ENCODE data around the gene TMEM131.
"Not testable (repeated sequence)": the region's sequence is repeated elsewhere in the genome, so short reads cannot be mapped to it uniquely, and the experiment has no call there.

TMEM131 gene

DNA sequence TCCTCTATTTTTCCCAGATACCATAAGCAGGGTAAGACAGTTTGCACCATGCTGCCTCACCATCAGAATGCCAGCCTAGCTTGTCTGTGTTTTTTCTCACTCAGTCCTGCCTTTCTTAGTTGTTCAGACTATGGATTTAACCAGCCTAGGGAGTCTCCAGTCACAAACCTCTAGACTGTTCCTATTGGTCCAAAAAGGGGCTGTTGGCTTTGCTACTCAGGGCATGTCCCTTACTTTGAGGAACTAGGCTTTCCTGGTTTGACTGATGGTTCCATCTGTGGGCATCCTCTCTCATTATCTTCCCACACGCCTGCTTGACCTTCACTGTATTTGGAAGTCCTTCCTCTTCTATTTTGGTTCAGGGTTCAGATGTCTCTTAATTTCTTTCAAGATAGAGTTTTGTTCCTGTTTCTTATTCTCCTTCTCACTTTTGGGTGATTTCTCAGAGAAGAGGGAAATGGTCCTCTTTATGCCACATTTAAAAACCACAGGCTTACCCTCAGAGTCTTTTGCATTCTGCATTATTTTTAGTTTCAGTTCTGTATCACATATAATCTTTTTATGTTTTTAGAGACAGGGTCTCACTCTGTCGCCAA lies 31.3 kb upstream of the TMEM131 start:
- no peak overlapping the region for H3K27ac ChIP-seq

DNA sequence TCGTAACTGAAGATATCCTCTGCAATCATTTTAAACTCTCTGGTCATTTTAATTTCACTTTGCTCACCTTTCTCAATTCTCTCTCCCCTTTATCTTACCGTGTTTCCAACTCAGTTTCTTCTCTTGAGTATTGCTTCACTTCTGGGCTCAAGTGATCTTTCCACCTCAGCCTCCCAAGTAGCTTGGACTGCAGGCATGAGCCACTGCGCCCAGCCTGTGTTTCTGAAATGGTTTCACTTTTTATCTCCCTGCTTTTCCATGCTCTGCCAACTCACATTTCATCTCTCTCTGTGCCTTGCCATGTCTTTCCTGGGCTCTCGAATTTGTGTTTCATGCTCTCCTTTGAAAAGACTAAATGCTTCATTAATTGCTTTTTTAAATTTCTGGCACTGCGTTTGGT lies 30.5 kb upstream of the TMEM131 start:
- H3K27ac ChIP-seq = no peak overlapping the region
- TF ChIP-seq ZFX (IDR thresholded peaks at IDR 0.05) = no peak
- TF ChIP-seq, protein P1, sequence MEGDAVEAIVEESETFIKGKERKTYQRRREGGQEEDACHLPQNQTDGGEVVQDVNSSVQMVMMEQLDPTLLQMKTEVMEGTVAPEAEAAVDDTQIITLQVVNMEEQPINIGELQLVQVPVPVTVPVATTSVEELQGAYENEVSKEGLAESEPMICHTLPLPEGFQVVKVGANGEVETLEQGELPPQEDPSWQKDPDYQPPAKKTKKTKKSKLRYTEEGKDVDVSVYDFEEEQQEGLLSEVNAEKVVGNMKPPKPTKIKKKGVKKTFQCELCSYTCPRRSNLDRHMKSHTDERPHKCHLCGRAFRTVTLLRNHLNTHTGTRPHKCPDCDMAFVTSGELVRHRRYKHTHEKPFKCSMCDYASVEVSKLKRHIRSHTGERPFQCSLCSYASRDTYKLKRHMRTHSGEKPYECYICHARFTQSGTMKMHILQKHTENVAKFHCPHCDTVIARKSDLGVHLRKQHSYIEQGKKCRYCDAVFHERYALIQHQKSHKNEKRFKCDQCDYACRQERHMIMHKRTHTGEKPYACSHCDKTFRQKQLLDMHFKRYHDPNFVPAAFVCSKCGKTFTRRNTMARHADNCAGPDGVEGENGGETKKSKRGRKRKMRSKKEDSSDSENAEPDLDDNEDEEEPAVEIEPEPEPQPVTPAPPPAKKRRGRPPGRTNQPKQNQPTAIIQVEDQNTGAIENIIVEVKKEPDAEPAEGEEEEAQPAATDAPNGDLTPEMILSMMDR (conservative IDR thresholded peaks at IDR 0.05) = no peak

More for the DNA sequence above, 31.3 kb upstream of the TMEM131 start:
- TF ChIP-seq, protein P1 (conservative IDR thresholded peaks at IDR 0.05) = no peak
- TF ChIP-seq ZFX (IDR thresholded peaks at IDR 0.05) = no peak

GRCh38 chr2:98025481-98026037 lies 29.8 kb upstream of the TMEM131 start:
- H3K27ac ChIP-seq = no peak overlapping the region

DNA sequence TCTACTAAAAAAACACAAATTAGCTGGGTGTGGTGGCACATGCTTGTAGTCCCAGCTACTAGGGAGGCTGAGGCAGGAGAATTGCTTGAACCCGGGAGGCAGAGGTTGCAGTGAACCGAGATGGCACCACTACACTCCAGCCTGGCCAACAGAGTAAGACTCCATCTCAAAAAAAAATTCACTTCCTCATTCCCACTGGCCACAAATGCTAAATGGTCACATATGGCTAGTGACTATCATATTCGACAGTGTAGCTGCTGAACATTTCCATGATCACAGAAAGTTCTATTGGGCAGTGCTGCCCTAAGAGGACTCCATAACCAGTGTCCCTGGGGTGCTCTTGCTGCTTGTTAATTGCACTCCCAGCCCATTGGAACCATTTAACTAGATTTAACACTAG lies 26.3 kb upstream of the TMEM131 start:
- H3K27ac ChIP-seq = not testable (repeated sequence)

More at GRCh38 chr2:98025481-98026037, 29.8 kb upstream of the TMEM131 start:
- TF ChIP-seq, protein P1 (conservative IDR thresholded peaks at IDR 0.05) = no peak
- TF ChIP-seq ZFX (IDR thresholded peaks at IDR 0.05) = no peak

DNA sequence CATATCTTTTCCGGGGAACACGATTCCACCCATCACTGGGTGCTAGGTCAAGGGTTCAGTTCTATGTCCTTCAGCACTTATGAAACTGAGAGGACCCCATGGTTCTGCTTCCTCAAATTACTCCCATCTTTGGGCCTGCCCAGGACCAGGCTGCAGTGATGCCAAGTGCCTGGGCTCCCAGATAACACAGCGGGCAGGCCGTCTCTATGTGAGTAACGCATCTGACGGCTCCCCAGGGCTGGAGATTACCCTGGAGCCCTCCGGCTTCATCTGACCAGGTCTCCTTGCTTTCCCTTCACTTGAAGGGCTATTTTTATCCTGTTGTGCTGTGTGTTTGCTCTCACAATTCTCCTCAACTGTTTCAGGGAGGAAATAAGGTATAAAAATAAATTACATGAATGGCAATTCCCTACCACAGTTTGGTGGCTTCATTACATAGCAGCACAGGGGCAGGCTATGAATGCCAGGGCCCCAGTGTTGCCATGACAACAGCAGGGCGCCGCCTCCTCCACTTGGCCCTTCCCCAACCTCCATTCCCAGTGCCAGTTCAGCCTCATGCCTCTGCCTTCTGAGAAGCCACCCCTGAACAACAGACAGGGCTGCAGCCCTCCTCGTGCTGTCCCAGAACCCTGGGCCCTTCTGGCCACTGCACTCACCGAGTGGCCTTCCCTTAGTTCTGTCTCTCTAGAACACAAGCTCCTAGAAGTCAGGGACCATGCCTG lies 25.4 kb upstream of the TMEM131 start:
- H3K27ac ChIP-seq = no peak overlapping the region
- no peak for TF ChIP-seq ZFX (IDR thresholded peaks at IDR 0.05)
- TF ChIP-seq, protein P1 (conservative IDR thresholded peaks at IDR 0.05) = no peak

DNA sequence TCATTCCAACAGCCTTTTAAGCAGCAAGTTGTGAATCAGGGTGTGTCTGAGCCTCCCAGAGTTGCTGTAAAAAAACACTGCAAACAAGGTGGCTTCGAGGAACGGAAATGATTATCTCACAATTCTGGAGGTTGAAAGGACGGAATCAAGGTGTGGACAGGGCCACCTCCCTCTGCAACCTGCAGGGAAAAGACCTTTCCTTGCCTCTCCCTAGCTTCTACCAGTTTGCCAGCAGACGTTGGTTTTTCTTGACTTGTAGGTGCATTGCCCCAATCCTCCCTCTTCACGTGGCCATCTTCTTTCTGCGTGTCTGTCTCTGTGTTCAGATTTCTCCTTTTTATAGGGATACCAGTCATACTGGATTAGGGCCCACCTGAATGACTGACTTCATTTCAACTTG lies 24.8 kb upstream of the TMEM131 start:
- no peak for TF ChIP-seq ZFX (IDR thresholded peaks at IDR 0.05)
- TF ChIP-seq, protein P1 (conservative IDR thresholded peaks at IDR 0.05) = no peak
- H3K27ac ChIP-seq = no peak overlapping the region

GRCh38 chr2:98016908-98017670 lies 21.3 kb upstream of the TMEM131 start:
- TF ChIP-seq, protein P1 (conservative IDR thresholded peaks at IDR 0.05) = no peak
- no peak for TF ChIP-seq ZFX (IDR thresholded peaks at IDR 0.05)
- H3K27ac ChIP-seq = no peak overlapping the region
